22Rv1 (cell line): ENCODE data around the gene SCN5A.

Experiments
- H3K27ac ChIP-seq: fragments of 450-650 bp; 2 replicates; pipeline ENCODE4 v1.5.1; 2017
- CTCF ChIP-seq: fragments of 450-650 bp; IDR thresholded peaks from 2 replicates; pipeline ENCODE4 v1.5.1; 2017; ENCODE audit warnings: mild to moderate bottlenecking
- ZFX ChIP-seq: fragments of 450-650 bp; IDR thresholded peaks from 2 replicates; pipeline ENCODE4 v1.6.1; 2017; ENCODE audit warnings: antibody characterized with exemption, borderline replicate concordance

SCN5A gene

DNA sequence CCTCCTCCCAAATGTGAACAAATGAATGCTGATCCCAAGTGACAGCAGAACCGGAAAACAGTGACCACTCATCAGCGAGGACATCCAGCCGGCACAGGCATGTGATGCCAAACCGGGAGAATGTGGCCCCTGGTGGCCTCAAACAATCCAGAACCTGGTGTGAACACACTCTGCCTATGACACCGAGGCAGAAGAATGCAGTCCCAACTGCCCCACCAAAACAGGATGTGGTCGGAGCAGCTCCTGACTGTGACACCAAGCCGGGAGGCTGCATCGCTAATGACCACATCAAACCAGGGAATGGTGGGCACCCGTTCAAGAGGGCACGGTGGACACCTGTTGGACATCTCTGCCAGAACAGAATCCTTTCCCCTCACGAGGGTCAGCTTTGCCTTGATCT, 15.4 kb downstream of the SCN5A start:
- no peak for TF ChIP-seq CTCF
- no peak for TF ChIP-seq ZFX
- H3K27ac ChIP-seq, result no peak overlapping the region

- no peak overlapping the region for H3K27ac ChIP-seq
- TF ChIP-seq CTCF (no peak), ZFX (no peak)
Measured at GRCh38 chr3:38632989-38633388, 16.5 kb downstream of the SCN5A start.

DNA sequence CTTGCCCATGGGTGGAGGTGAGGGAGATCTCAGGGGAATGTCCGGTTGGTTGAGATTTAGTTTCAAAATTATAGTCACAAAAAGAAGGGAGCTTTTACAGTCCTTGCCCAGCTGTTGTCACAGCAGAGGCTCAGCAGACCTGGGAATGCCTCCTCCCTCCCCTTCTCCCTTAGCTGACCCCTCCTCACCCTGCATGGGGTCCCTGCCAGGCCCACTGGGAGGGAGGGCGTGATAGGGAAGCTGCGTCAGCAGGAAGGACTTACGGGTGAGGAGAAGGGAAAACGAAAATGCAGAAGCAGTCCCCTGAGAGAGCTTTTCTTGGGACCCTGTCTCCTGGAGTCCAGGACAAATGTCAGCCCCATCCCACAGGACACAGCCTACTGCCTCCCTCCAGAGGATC, 18.9 kb downstream of the SCN5A start:
- TF ChIP-seq CTCF (no peak), ZFX (no peak)
- H3K27ac ChIP-seq, result no peak overlapping the region

DNA sequence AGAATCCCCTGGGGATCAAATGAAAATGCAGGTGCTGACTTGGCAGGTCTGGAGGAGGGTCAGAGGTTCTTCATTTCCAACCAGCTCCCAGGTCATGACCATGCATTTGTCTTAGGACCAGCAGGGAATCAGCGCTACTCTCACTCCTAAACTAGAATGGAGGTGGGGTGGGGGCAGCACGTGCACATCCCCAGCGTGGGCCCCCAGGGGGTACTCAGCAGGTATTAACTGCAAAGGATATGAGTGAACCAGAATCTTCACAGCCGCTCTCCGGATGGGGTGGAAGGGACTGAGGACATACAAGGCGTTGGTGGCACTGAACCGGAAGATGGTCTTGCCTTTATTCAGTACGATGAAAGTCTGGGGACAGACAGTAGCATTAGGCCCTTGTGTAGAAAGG, 19.4 kb downstream of the SCN5A start:
- no peak overlapping the region for H3K27ac ChIP-seq
- TF ChIP-seq CTCF, result no peak
- TF ChIP-seq ZFX, result no peak

- no peak overlapping the region for H3K27ac ChIP-seq
- TF ChIP-seq CTCF, result no peak
- no peak for TF ChIP-seq ZFX
Measured at GRCh38 chr3:38628835-38629234, 20.7 kb downstream of the SCN5A start.

- no peak overlapping the region for H3K27ac ChIP-seq
- peak; percentile 53 for TF ChIP-seq CTCF
- no peak for TF ChIP-seq ZFX
Measured at GRCh38 chr3:38627956-38628355, 21.5 kb downstream of the SCN5A start.

GRCh38 chr3:38626171-38626570, 23.3 kb downstream of the SCN5A start:
- H3K27ac ChIP-seq, result no peak overlapping the region
- TF ChIP-seq ZFX (no peak), CTCF (no peak)
